Panc1 (cell line): Measurements from ENCODE around the gene CLEC16A. TPM values are rescaled to one million over a fixed set of nuclear protein-coding genes. Genes with fewer than 3 reads are reported as not detected.

Source experiments
- ATAC-seq: fragments of 200-7000 bp; cut with Tn5 transposase; 2 replicates; pipeline ENCODE4 v1.9.1; 2020; ENCODE audit warnings: mild to moderate bottlenecking, moderate library complexity
- BruUV-seq: library from RNA; stranded (reverse); fragments of 400-500 nt; replicated peaks from 2 replicates; lab custom pipeline; 2021; lab: Mats Ljungman, UMichigan
- CTCF ChIA-PET: fragments of 300-600 bp; sonication (Branson Sonifier 250); formaldehyde crosslinking; loops from one replicate; lab custom pipeline; 2022; ENCODE audit warnings: antibody characterized with exemption; lab: Charles Lee
- POLR2A ChIA-PET: fragments of 300-600 bp; sonication (Branson Sonifier 250); formaldehyde crosslinking; loops from one replicate; lab custom pipeline; 2022; ENCODE audit warnings: antibody characterized with exemption; lab: Charles Lee
- DNase-seq: peaks from one replicate; pipeline ENCODE4 v3.0.0-alpha.2; 2010; ENCODE audit warnings: low read depth, low spot score
- H3K27ac ChIP-seq: 2 replicates; pipeline ENCODE4 v1.5.1; 2011; ENCODE audit warnings: mild to moderate bottlenecking, low read length, inconsistent platforms
- H3K27me3 ChIP-seq: fragments of 200-500 bp; sonication (Bioruptor generic); 2 replicates; pipeline ENCODE4 v1.6.0; 2014; ENCODE audit warnings: low read length, inconsistent platforms; ENCODE audit not compliant: control insufficient read depth, insufficient read depth
- H3K36me3 ChIP-seq: fragments of 200-500 bp; sonication (Bioruptor generic); 2 replicates; pipeline ENCODE4 v1.5.1; 2014; ENCODE audit warnings: inconsistent platforms, mild to moderate bottlenecking, low read length, moderate library complexity; ENCODE audit not compliant: control insufficient read depth, insufficient read depth
- H3K4me1 ChIP-seq: 2 replicates; pipeline ENCODE4 v1.5.1; 2011; ENCODE audit warnings: inconsistent platforms, mild to moderate bottlenecking, low read length, moderate library complexity; ENCODE audit not compliant: control insufficient read depth, insufficient read depth
- H3K4me3 ChIP-seq, 2 experiments: 2 replicates each; pipeline ENCODE4 v1.5.1; 2011 to 2012; ENCODE audit warnings: low read depth in 2 of 2, low read length in 2 of 2, mild to moderate bottlenecking in 2 of 2, inconsistent platforms in 1 of 2, moderate library complexity in 1 of 2
- H3K9me3 ChIP-seq: fragments of 200-500 bp; sonication (Bioruptor generic); 2 replicates; pipeline ENCODE4 v1.5.1; 2014; ENCODE audit warnings: low read depth, mild to moderate bottlenecking, inconsistent platforms, low read length, moderate library complexity; ENCODE audit not compliant: control insufficient read depth, insufficient read depth
- CTCF ChIP-seq: fragments of 450-650 bp; IDR thresholded peaks from 2 replicates; pipeline ENCODE4 v1.5.1; 2017; ENCODE audit warnings: mild to moderate bottlenecking
- POLR2AphosphoS5 ChIP-seq: IDR thresholded peaks from 2 replicates; pipeline ENCODE4 v1.6.1; 2012; ENCODE audit warnings: mild to moderate bottlenecking, low read depth, low read length, moderate library complexity
- REST ChIP-seq, 2 experiments: IDR thresholded peaks; 2 replicates each; pipeline ENCODE4 v1.6.1; 2011 to 2012; ENCODE audit warnings: low read depth in 2 of 2, control low read depth in 1 of 2, low read length in 1 of 2, mild to moderate bottlenecking in 1 of 2, moderate library complexity in 1 of 2; ENCODE audit not compliant: insufficient read depth in 1 of 2
- SIN3A ChIP-seq: IDR thresholded peaks from 2 replicates; pipeline ENCODE4 v1.6.1; 2012; ENCODE audit warnings: low read depth, mild to moderate bottlenecking, low read length, moderate library complexity, borderline replicate concordance; ENCODE audit not compliant: insufficient read depth
- TCF7L2 ChIP-seq: IDR thresholded peaks from 2 replicates; pipeline ENCODE4 v1.6.1; 2011; ENCODE audit warnings: mild to moderate bottlenecking, low read depth, low read length, inconsistent platforms
- in situ Hi-C: cut with HindIII; loops from 2 replicates; pipeline ENCODE4 v1.10.0; 2016; ENCODE audit warnings: low sequenced_read_pairs, low pct_unique_long_range_greater_than_20kb
- intact Hi-C: fragments of 100-400 bp; cut with micrococcal nuclease; formaldehyde crosslinking; loops from one replicate; pipeline ENCODE4 v1.10.0; 2022; ENCODE audit not compliant: unreplicated experiment
- total RNA-seq: library from RNA; stranded (reverse); gene quantifications from one replicate; pipeline ENCODE4 v1.2.1, GENCODE V29; 2021; ENCODE audit not compliant: unreplicated experiment

Gene CLEC16A
- total RNA-seq, 1 experiment from 2014 or later = 21.0 TPM

GRCh38 chr16:11100239-11100750 is 155.9 kb downstream of the CLEC16A start:
- CTCF ChIA-PET = interaction anchor here (1.0 kb wide), 1 partner anchor 155 kb away, joined by 3 read pairs; no protein-coding TSS in a partner anchor
- Histone ChIP-seq H3K27me3 (no peaks in the 10 kb centered on the region), H3K4me1 (no peaks in the 10 kb centered on the region), H3K27ac (no peak overlapping the region), H3K9me3 (no peaks in the 10 kb centered on the region), H3K4me3 (no peak overlapping the region), H3K36me3 (no peaks in the 10 kb centered on the region)
- POLR2A ChIA-PET = no interaction called here
- no peak for TF ChIP-seq CTCF
- TF ChIP-seq REST (IDR thresholded peaks at IDR 0.05; ENCODE audit: insufficient read depth in 1 of 2, low read depth in 2 of 2, low read length in 1 of 2) = no peak
- no peak for TF ChIP-seq TCF7L2
- TF ChIP-seq SIN3A = no peak
- TF ChIP-seq POLR2AphosphoS5 = no peak
- no peak for DNase-seq
- peak; percentile 57; the same call in 1 of the 2 replicates for ATAC-seq
- in situ Hi-C loops (no loop called here), intact Hi-C loops (no loop called here)
- BruUV-seq = no TSS peak

GRCh38 chr16:11101283-11101682 is 156.9 kb downstream of the CLEC16A start:
- Histone ChIP-seq H3K36me3 (no peaks in the 10 kb centered on the region), H3K27me3 (no peaks in the 10 kb centered on the region), H3K4me3 (no peak overlapping the region), H3K9me3 (no peaks in the 10 kb centered on the region), H3K4me1 (no peaks in the 10 kb centered on the region), H3K27ac (no peak overlapping the region)
- intact Hi-C loops (no loop called here), in situ Hi-C loops (no loop called here)
- CTCF ChIA-PET = interaction anchor here (0.7 kb wide), 1 partner anchor 130 kb away, joined by 5 read pairs; no protein-coding TSS in a partner anchor
- DNase-seq (no peak), ATAC-seq (no peak)
- TF ChIP-seq REST (IDR thresholded peaks at IDR 0.05; ENCODE audit: insufficient read depth in 1 of 2, low read depth in 2 of 2, low read length in 1 of 2) (no peak), POLR2AphosphoS5 (no peak)
- POLR2A ChIA-PET = no interaction called here
- BruUV-seq = no TSS peak
